MG63 (cell line): Measurements from ENCODE around the gene CYP4F3. TPM values are rescaled to one million over a fixed set of nuclear protein-coding genes. Genes with fewer than 3 reads are reported as not detected.
"Not testable (repeated sequence)": the region's sequence is repeated elsewhere in the genome, so short reads cannot be mapped to it uniquely, and the experiment has no call there.

Source experiments
- DNase-seq: peaks from one replicate; pipeline ENCODE4 v3.0.0-alpha.2; 2020
- H3K27me3 ChIP-seq: fragments of 250-450 bp; sonication (Bioruptor Pico); 2 replicates; pipeline ENCODE4 v1.5.1; 2020; ENCODE audit warnings: mild to moderate bottlenecking, moderate library complexity
- H3K36me3 ChIP-seq: fragments of 250-450 bp; sonication (Bioruptor Pico); 2 replicates; pipeline ENCODE4 v1.5.1; 2020; ENCODE audit warnings: mild to moderate bottlenecking, moderate library complexity
- H3K4me3 ChIP-seq: fragments of 250-450 bp; sonication (Bioruptor Pico); 2 replicates; pipeline ENCODE4 v1.5.1; 2020; ENCODE audit warnings: mild to moderate bottlenecking, moderate library complexity
- H3K9me3 ChIP-seq: fragments of 250-450 bp; sonication (Bioruptor Pico); 2 replicates; pipeline ENCODE4 v1.5.1; 2020; ENCODE audit warnings: mild to moderate bottlenecking, moderate library complexity
- total RNA-seq: library from RNA; depleted of rRNA; stranded (reverse); fragments of >200 nt; shearing (Covaris generic); gene quantifications from 2 replicates; pipeline ENCODE4 v1.2.3, GENCODE V29; 2014; ENCODE audit warnings: low replicate concordance; rRNA removed

The CYP4F3 gene
- total RNA-seq, 1 experiment from 2014 or later, result not detected

GRCh38 chr19:15679865-15680264 is 39.2 kb downstream of the CYP4F3 start:
- not testable (repeated sequence) for H3K27me3 ChIP-seq, DNase-seq, H3K9me3 ChIP-seq, H3K36me3 ChIP-seq, H3K4me3 ChIP-seq

GRCh38 chr19:15680478-15681322 is 40.0 kb downstream of the CYP4F3 start:
- no peak for DNase-seq
- H3K9me3 ChIP-seq, result no peaks in the 10 kb centered on the region
- no peaks in the 10 kb centered on the region for H3K27me3 ChIP-seq
- H3K36me3 ChIP-seq, result no peaks in the 10 kb centered on the region
- no peak overlapping the region for H3K4me3 ChIP-seq

GRCh38 chr19:15683411-15683810 is 42.7 kb downstream of the CYP4F3 start:
- Histone ChIP-seq H3K36me3 (no peaks in the 10 kb centered on the region), H3K4me3 (no peak overlapping the region), H3K9me3 (peaks cover under 1% of the 10 kb centered on the region), H3K27me3 (no peaks in the 10 kb centered on the region; the same call in 1 of the 2 replicates)
- DNase-seq, result no peak

GRCh38 chr19:15684828-15685227 is 44.1 kb downstream of the CYP4F3 start:
- no peak overlapping the region for H3K4me3 ChIP-seq
- H3K36me3 ChIP-seq, result no peaks in the 10 kb centered on the region
- no peak for DNase-seq

GRCh38 chr19:15696654-15697194 is 56.0 kb downstream of the CYP4F3 start:
- H3K9me3 ChIP-seq, result 0 out of 2 replicates have a peak, but pooled peaks cover 2% of the 10 kb centered on the region
- H3K4me3 ChIP-seq, result no peak overlapping the region
- no peaks in the 10 kb centered on the region for H3K36me3 ChIP-seq
- no peak for DNase-seq
- H3K27me3 ChIP-seq, result no peaks in the 10 kb centered on the region; the same call in 1 of the 2 replicates

More at GRCh38 chr19:15684828-15685227, 44.1 kb downstream of the CYP4F3 start:
- H3K9me3 ChIP-seq, result peaks cover 4% of the 10 kb centered on the region
- peaks cover 5% of the 10 kb centered on the region; the same call in 1 of the 2 replicates for H3K27me3 ChIP-seq

GRCh38 chr19:15701757-15702533 is 61.2 kb downstream of the CYP4F3 start:
- H3K9me3 ChIP-seq, result no peaks in the 10 kb centered on the region
- no peaks in the 10 kb centered on the region for H3K36me3 ChIP-seq
- DNase-seq, result no peak
- no peaks in the 10 kb centered on the region; the same call in 1 of the 2 replicates for H3K27me3 ChIP-seq
- H3K4me3 ChIP-seq, result no peak overlapping the region

- no peaks in the 10 kb centered on the region for H3K9me3 ChIP-seq
- peak; percentile 50 for DNase-seq
- H3K4me3 ChIP-seq, result no peak overlapping the region
- H3K27me3 ChIP-seq, result no peaks in the 10 kb centered on the region; the same call in 1 of the 2 replicates
- H3K36me3 ChIP-seq, result no peaks in the 10 kb centered on the region
Observed at GRCh38 chr19:15702534-15702930, 61.8 kb downstream of the CYP4F3 start.

Other genes starting within 250 kb of the CYP4F3 start
- 83.8 and 108 TPM in 2 replicates for gene AKAP8L, start 221.9 kb upstream of the CYP4F3 start, total RNA-seq
- gene WIZ, start 190.9 kb upstream of the CYP4F3 start, total RNA-seq, result 18.0 and 24.3 TPM in 2 replicates
- 0.25 TPM in 1 of 2 replicates, not detected in the other for gene RASAL3, start 176.4 kb upstream of the CYP4F3 start, total RNA-seq
- not detected in 2 replicates for gene PGLYRP2, start 161.4 kb upstream of the CYP4F3 start, total RNA-seq
- gene CYP4F22, start 132.4 kb upstream of the CYP4F3 start, total RNA-seq, result 0.23 TPM in 1 of 2 replicates, not detected in the other
- not detected in 2 replicates for gene CYP4F8, start 25.7 kb upstream of the CYP4F3 start, total RNA-seq
- gene CYP4F12, start 32.2 kb downstream of the CYP4F3 start, total RNA-seq, result not detected in 2 replicates
- gene OR10H2, start 87.1 kb downstream of the CYP4F3 start, total RNA-seq, result not detected in 2 replicates
- not detected in 2 replicates for gene OR10H3, start 97.1 kb downstream of the CYP4F3 start, total RNA-seq
- not detected in 2 replicates for gene OR10H5, start 146.8 kb downstream of the CYP4F3 start, total RNA-seq
- not detected in 2 replicates for gene OR10H1, start 174.8 kb downstream of the CYP4F3 start, total RNA-seq